Panc1 (cell line): ENCODE measurements around the gene RRP36.

Source experiments
- POLR2AphosphoS5 ChIP-seq: IDR thresholded peaks from 2 replicates; pipeline ENCODE4 v1.6.1; 2012; ENCODE audit warnings: mild to moderate bottlenecking, low read depth, low read length, moderate library complexity
- SIN3A ChIP-seq: IDR thresholded peaks from 2 replicates; pipeline ENCODE4 v1.6.1; 2012; ENCODE audit warnings: low read depth, mild to moderate bottlenecking, low read length, moderate library complexity, borderline replicate concordance; ENCODE audit not compliant: insufficient read depth
- TCF7L2 ChIP-seq: IDR thresholded peaks from 2 replicates; pipeline ENCODE4 v1.6.1; 2011; ENCODE audit warnings: mild to moderate bottlenecking, low read depth, low read length, inconsistent platforms
- TF ChIP-seq, protein P1 (sequence below): fragments of 450-650 bp; IDR thresholded peaks from 2 replicates; pipeline ENCODE4 v1.5.1; 2017; ENCODE audit warnings: mild to moderate bottlenecking
- TF ChIP-seq, protein P2 (sequence below), 2 experiments: IDR thresholded peaks; 2 replicates each; pipeline ENCODE4 v1.6.1; 2011 to 2012; ENCODE audit warnings: low read depth in 2 of 2, control low read depth in 1 of 2, low read length in 1 of 2, mild to moderate bottlenecking in 1 of 2, moderate library complexity in 1 of 2; ENCODE audit not compliant: insufficient read depth in 1 of 2

DNA sequence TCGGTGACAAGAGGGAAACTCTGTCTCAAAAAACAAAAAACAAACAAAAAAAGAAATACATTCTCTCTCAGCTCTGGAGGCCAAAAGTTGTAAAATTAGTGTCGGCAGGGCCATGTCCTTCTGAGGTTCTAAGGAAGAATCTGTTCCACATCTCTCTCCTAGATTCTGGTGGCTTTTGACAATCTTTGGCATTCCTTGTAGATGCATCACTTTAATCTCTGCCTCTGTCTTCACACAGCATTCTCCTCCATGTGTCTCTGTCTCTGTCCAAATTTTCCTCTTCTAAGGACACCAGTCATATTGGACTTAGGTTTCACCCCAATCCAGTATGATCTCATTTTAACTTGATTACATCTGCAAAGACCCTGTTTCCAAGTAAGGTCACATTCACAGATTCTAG lies 28.0 kb upstream of the RRP36 start:
- TF ChIP-seq, protein P1, sequence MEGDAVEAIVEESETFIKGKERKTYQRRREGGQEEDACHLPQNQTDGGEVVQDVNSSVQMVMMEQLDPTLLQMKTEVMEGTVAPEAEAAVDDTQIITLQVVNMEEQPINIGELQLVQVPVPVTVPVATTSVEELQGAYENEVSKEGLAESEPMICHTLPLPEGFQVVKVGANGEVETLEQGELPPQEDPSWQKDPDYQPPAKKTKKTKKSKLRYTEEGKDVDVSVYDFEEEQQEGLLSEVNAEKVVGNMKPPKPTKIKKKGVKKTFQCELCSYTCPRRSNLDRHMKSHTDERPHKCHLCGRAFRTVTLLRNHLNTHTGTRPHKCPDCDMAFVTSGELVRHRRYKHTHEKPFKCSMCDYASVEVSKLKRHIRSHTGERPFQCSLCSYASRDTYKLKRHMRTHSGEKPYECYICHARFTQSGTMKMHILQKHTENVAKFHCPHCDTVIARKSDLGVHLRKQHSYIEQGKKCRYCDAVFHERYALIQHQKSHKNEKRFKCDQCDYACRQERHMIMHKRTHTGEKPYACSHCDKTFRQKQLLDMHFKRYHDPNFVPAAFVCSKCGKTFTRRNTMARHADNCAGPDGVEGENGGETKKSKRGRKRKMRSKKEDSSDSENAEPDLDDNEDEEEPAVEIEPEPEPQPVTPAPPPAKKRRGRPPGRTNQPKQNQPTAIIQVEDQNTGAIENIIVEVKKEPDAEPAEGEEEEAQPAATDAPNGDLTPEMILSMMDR: no peak
- TF ChIP-seq POLR2AphosphoS5: no peak
- TF ChIP-seq SIN3A: no peak
- no peak for TF ChIP-seq TCF7L2
- TF ChIP-seq, protein P2, sequence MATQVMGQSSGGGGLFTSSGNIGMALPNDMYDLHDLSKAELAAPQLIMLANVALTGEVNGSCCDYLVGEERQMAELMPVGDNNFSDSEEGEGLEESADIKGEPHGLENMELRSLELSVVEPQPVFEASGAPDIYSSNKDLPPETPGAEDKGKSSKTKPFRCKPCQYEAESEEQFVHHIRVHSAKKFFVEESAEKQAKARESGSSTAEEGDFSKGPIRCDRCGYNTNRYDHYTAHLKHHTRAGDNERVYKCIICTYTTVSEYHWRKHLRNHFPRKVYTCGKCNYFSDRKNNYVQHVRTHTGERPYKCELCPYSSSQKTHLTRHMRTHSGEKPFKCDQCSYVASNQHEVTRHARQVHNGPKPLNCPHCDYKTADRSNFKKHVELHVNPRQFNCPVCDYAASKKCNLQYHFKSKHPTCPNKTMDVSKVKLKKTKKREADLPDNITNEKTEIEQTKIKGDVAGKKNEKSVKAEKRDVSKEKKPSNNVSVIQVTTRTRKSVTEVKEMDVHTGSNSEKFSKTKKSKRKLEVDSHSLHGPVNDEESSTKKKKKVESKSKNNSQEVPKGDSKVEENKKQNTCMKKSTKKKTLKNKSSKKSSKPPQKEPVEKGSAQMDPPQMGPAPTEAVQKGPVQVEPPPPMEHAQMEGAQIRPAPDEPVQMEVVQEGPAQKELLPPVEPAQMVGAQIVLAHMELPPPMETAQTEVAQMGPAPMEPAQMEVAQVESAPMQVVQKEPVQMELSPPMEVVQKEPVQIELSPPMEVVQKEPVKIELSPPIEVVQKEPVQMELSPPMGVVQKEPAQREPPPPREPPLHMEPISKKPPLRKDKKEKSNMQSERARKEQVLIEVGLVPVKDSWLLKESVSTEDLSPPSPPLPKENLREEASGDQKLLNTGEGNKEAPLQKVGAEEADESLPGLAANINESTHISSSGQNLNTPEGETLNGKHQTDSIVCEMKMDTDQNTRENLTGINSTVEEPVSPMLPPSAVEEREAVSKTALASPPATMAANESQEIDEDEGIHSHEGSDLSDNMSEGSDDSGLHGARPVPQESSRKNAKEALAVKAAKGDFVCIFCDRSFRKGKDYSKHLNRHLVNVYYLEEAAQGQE (IDR thresholded peaks at IDR 0.05; ENCODE audit: insufficient read depth in 1 of 2, low read depth in 2 of 2, low read length in 1 of 2): no peak
